Transverse colon (tissue), 4 donors: ENCODE results near the gene RGL3.

ENCODE experiments used
- CTCF ChIP-seq, 5 experiments: fragments of 200-600 bp in 3 of 5; fragments of 450-650 bp in 2 of 5; sonication (generic) in 3 of 5; IDR thresholded peaks; 1 replicate in 2 of 5; 2 replicates in 3 of 5; pipeline ENCODE4 v1.5.1; 2016 to 2017; ENCODE audit warnings: antibody characterized with exemption in 5 of 5, inconsistent platforms in 3 of 5, mild to moderate bottlenecking in 2 of 5, moderate library complexity in 1 of 5
- EP300 ChIP-seq: sonication (generic); formaldehyde crosslinking; IDR thresholded peaks from one replicate; pipeline ENCODE4 v1.6.1; 2017; ENCODE audit warnings: antibody characterized with exemption, low read depth
- POLR2A ChIP-seq: fragments of 450-650 bp; IDR thresholded peaks from one replicate; pipeline ENCODE4 v1.6.1; 2016; ENCODE audit warnings: antibody characterized with exemption, mild to moderate bottlenecking, moderate library complexity
- POLR2AphosphoS5 ChIP-seq, 3 donors: sonication (generic); formaldehyde crosslinking; IDR thresholded peaks; one replicate each; pipeline ENCODE4 v1.6.1; 2016; ENCODE audit warnings: antibody characterized with exemption in 3 of 3

DNA sequence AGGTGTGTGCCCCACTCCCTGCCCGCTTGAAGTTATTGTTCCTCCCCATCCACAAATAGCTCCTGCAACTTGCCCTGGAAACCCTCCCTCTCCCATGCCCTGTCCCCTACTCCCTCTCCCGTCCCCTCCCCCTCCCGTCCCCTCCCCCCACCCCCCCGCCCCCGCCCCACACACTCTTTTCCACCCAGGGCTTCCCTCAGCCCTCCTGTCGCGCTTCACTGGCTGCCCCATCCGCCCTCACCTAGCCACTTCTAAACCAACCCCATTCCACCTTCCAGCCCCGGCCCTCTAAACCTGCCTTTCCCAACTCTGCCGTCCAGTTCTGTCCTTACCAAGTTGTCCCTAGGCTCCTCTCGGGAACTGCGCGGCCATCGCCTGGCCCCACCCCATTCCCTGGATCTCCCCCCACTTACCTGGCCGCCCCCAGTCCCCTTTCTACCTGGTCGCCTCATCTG lies 993 bp downstream of the RGL3 start:
- TF ChIP-seq CTCF (IDR thresholded peaks at IDR 0.05) (no peak), EP300 (no peak), POLR2A (no peak), POLR2AphosphoS5 (IDR thresholded peaks at IDR 0.05) (no peak)
